ENCODE measurements around the gene MDP1. TPM values are rescaled to one million over a fixed set of nuclear protein-coding genes. Genes with fewer than 3 reads are reported as not detected.

The MDP1 gene
- total and polyA plus RNA-seq, 2 of the 8 experiments (the other 6 are each of a cell fraction or from before 2014, with no cell fraction given): 17.7 to 32.2 TPM

- TF ChIP-seq ATF2 (IDR thresholded peaks at IDR 0.05; ENCODE audit: low read length) (no peak), SP2 (IDR thresholded peaks at IDR 0.05; ENCODE audit: low read length) (no peak), NRF1 (IDR thresholded peaks at IDR 0.05; ENCODE audit: low read depth, low read length) (no peak), NANOG (IDR thresholded peaks at IDR 0.05; ENCODE audit: insufficient read depth, low read depth, low read length, poor library complexity, severe bottlenecking) (no peak), EGR1 (IDR thresholded peaks at IDR 0.05; ENCODE audit: borderline replicate concordance, low read depth, low read length) (no peak)
Measured at GRCh38 chr14:24165785-24166184, 50.1 kb downstream of the MDP1 start (continued).

Measured in H1 (cell line).